Measurements from ENCODE around the gene TOR2A. TPM values are rescaled to one million over a fixed set of nuclear protein-coding genes. Genes with fewer than 3 reads are reported as not detected.

TOR2A gene
- total RNA-seq, 6 donors from 2014 or later, result 11.4 to 27.2 (median 21.0) TPM

GRCh38 chr9:127776924-127777289, 41.8 kb upstream of the TOR2A start:
- ATAC-seq (ENCODE audit: low FRiP score in 2 of 2), result no peak
- no peaks in the 10 kb centered on the region for H3K9me3 ChIP-seq
- peak overlapping the region; percentile 27 to 98 (median 64) for H3K27ac ChIP-seq
- WGBS, 2 donors, result 50 to 67% methylated on average over 3 to 5 of the region's 5 CpGs
- TF ChIP-seq POLR2AphosphoS5 (IDR thresholded peaks at IDR 0.05) (no peak), POLR2A (IDR thresholded peaks at IDR 0.05) (no peak), EP300 (IDR thresholded peaks at IDR 0.05) (no peak)
- TF ChIP-seq, protein P1, sequence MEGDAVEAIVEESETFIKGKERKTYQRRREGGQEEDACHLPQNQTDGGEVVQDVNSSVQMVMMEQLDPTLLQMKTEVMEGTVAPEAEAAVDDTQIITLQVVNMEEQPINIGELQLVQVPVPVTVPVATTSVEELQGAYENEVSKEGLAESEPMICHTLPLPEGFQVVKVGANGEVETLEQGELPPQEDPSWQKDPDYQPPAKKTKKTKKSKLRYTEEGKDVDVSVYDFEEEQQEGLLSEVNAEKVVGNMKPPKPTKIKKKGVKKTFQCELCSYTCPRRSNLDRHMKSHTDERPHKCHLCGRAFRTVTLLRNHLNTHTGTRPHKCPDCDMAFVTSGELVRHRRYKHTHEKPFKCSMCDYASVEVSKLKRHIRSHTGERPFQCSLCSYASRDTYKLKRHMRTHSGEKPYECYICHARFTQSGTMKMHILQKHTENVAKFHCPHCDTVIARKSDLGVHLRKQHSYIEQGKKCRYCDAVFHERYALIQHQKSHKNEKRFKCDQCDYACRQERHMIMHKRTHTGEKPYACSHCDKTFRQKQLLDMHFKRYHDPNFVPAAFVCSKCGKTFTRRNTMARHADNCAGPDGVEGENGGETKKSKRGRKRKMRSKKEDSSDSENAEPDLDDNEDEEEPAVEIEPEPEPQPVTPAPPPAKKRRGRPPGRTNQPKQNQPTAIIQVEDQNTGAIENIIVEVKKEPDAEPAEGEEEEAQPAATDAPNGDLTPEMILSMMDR (IDR thresholded peaks at IDR 0.05), result no peak
- no peak for DNase-seq
- no peaks in the 10 kb centered on the region for H3K27me3 ChIP-seq
- peaks cover 20 to 29% (median 22%) of the 10 kb centered on the region in 4 donors for H3K4me1 ChIP-seq
- peak overlapping the region in 3 of 4 donors; percentile 31 to 43 (median 40) for H3K4me3 ChIP-seq
- H3K36me3 ChIP-seq, result peaks cover 0 to 3% (median 0%) of the 10 kb centered on the region in 4 donors

GRCh38 chr9:127776195-127776923, 41.3 kb upstream of the TOR2A start:
- TF ChIP-seq EP300 (IDR thresholded peaks at IDR 0.05), result no peak
- TF ChIP-seq POLR2AphosphoS5 (IDR thresholded peaks at IDR 0.05), result peak in 1 of 2 donors; percentile 12
- TF ChIP-seq POLR2A (IDR thresholded peaks at IDR 0.05), result no peak
- peaks cover 0 to 3% (median 0%) of the 10 kb centered on the region in 4 donors for H3K36me3 ChIP-seq
- H3K4me3 ChIP-seq, result peak overlapping the region in 3 of 4 donors; percentile 31 to 43 (median 40)
- H3K9me3 ChIP-seq, result no peaks in the 10 kb centered on the region
- H3K4me1 ChIP-seq, result peaks cover 24 to 34% (median 27%) of the 10 kb centered on the region in 4 donors
- ATAC-seq (ENCODE audit: low FRiP score in 2 of 2), result peak in 1 of 2 donors; percentile 31
- H3K27ac ChIP-seq, result peak overlapping the region; percentile 27 to 98 (median 64)
- H3K27me3 ChIP-seq, result no peaks in the 10 kb centered on the region
- WGBS, 2 donors, result 47 to 54% methylated on average over 6 to 15 of the region's 15 CpGs
- peak in 1 of 2 donors; percentile 76 for DNase-seq

GRCh38 chr9:127773981-127774380, 38.9 kb upstream of the TOR2A start:
- DNase-seq (no peak), ATAC-seq (ENCODE audit: low FRiP score in 2 of 2) (no peak)
- TF ChIP-seq POLR2A (IDR thresholded peaks at IDR 0.05), result no peak
- no peak for TF ChIP-seq POLR2AphosphoS5 (IDR thresholded peaks at IDR 0.05)
- no peak for TF ChIP-seq EP300 (IDR thresholded peaks at IDR 0.05)
- TF ChIP-seq, protein P1 (IDR thresholded peaks at IDR 0.05), result no peak
- peaks cover 0 to 3% (median 0%) of the 10 kb centered on the region in 4 donors for H3K36me3 ChIP-seq
- no peaks in the 10 kb centered on the region for H3K9me3 ChIP-seq
- H3K4me1 ChIP-seq, result peaks cover 21 to 38% (median 29%) of the 10 kb centered on the region in 4 donors
- H3K27ac ChIP-seq, result no peak overlapping the region
- H3K27me3 ChIP-seq, result no peaks in the 10 kb centered on the region
- no peak overlapping the region for H3K4me3 ChIP-seq
- 90 to 91% methylated on average over 8 to 10 of the region's 10 CpGs for WGBS, 2 donors

- H3K4me1 ChIP-seq, result peaks cover 15 to 41% (median 25%) of the 10 kb centered on the region in 4 donors
- ATAC-seq (ENCODE audit: low FRiP score in 2 of 2) (no peak), DNase-seq (no peak)
- 86 to 90% methylated on average over 3 of the region's 3 CpGs for WGBS, 2 donors
- H3K27me3 ChIP-seq, result no peaks in the 10 kb centered on the region
- peaks cover 0 to 3% (median 0%) of the 10 kb centered on the region in 4 donors for H3K36me3 ChIP-seq
- no peak overlapping the region for H3K27ac ChIP-seq
- no peaks in the 10 kb centered on the region for H3K9me3 ChIP-seq
- no peak overlapping the region for H3K4me3 ChIP-seq
- no peak for TF ChIP-seq POLR2A (IDR thresholded peaks at IDR 0.05)
- TF ChIP-seq EP300 (IDR thresholded peaks at IDR 0.05), result no peak
- TF ChIP-seq, protein P1 (IDR thresholded peaks at IDR 0.05), result no peak
- no peak for TF ChIP-seq POLR2AphosphoS5 (IDR thresholded peaks at IDR 0.05)
Observed at GRCh38 chr9:127773272-127773671, 38.2 kb upstream of the TOR2A start.

DNA sequence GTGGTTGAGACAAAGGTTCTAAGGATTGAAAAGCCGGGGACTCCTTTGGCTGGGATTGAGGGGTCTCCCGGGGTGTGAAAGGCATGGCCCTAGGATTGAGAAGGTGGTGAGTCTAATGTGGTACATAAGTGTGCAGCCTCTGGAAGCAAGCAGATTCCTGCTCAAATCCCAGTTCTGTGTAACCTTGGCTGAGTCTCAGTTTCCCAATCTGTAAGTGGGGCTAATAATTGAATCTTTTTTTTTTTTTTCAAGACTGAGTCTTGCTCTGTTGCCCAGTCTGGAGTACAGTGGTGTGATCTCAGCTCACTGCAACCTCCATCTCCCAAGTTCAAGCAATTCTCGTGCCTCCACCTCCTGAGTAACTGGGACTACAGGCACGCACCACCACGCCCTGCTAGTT, 37.5 kb upstream of the TOR2A start:
- Histone ChIP-seq H3K4me1 (peaks cover 18 to 47% (median 31%) of the 10 kb centered on the region in 4 donors), H3K9me3 (no peaks in the 10 kb centered on the region), H3K27me3 (no peaks in the 10 kb centered on the region), H3K27ac (no peak overlapping the region), H3K36me3 (peaks cover 0 to 3% (median 0%) of the 10 kb centered on the region in 4 donors), H3K4me3 (no peak overlapping the region)
- DNase-seq (no peak), ATAC-seq (ENCODE audit: low FRiP score in 2 of 2) (no peak)
- 97 to 98% methylated on average over 5 of the region's 5 CpGs for WGBS, 2 donors
- TF ChIP-seq, protein P1 (IDR thresholded peaks at IDR 0.05), result no peak
- TF ChIP-seq EP300 (IDR thresholded peaks at IDR 0.05) (no peak), POLR2A (IDR thresholded peaks at IDR 0.05) (no peak), POLR2AphosphoS5 (IDR thresholded peaks at IDR 0.05) (no peak)

Measured in upper lobe of left lung (tissue), 6 donors.